ENCODE data around the gene NUDT21.

The NUDT21 gene

DNA sequence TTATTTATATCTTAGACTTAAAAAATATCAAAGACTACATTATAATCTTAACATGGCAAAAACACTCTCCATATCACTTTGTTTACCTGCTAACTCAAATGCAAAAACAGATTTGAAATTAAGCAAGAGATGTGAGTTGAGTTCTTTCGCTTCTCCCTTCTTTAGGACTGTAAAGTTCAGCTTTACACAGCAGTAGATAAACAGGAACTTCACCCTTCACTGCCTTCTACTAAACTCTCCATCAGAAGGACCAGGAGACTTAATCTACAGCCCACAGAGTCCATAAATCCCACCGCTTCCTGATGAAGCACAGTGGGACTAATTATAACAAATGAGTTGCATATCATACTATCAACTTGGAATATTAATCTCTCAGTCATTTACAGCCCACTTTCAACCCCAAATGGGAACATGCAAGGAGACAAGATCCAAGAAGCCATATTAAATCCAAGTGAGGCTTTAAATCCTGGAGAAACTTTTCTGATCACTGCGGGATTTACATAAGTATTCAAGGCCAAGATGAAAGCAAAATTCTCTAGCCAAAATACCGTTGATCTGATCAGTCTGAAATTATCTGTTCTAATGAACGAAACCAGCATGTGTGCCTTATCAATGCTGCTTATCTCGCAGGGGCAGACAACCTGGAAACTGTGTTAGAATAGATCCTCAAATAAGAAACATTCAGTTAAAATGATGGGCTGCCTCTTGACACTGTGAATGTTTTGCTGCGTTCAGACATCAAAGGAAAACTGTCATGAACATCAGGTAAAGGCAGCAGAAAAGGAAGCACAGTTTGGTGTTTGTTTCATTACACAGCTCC is 27.3 kb downstream of the NUDT21 start:
- Histone ChIP-seq H3K27me3 (no peaks in the 10 kb centered on the region), H3K4me1 (peaks cover 7% of the 10 kb centered on the region), H3K36me3 (peaks cover 3% of the 10 kb centered on the region; the same call in 1 of the 2 replicates), H3K4me3 (ENCODE audit: low read depth, low read length) (peak overlapping the region; percentile 80), H3K9me3 (no peaks in the 10 kb centered on the region)
- TF ChIP-seq, protein P1, sequence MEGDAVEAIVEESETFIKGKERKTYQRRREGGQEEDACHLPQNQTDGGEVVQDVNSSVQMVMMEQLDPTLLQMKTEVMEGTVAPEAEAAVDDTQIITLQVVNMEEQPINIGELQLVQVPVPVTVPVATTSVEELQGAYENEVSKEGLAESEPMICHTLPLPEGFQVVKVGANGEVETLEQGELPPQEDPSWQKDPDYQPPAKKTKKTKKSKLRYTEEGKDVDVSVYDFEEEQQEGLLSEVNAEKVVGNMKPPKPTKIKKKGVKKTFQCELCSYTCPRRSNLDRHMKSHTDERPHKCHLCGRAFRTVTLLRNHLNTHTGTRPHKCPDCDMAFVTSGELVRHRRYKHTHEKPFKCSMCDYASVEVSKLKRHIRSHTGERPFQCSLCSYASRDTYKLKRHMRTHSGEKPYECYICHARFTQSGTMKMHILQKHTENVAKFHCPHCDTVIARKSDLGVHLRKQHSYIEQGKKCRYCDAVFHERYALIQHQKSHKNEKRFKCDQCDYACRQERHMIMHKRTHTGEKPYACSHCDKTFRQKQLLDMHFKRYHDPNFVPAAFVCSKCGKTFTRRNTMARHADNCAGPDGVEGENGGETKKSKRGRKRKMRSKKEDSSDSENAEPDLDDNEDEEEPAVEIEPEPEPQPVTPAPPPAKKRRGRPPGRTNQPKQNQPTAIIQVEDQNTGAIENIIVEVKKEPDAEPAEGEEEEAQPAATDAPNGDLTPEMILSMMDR (IDR thresholded peaks at IDR 0.05; ENCODE audit: low read depth, low read length): no peak
- no peak for DNase-seq

DNA sequence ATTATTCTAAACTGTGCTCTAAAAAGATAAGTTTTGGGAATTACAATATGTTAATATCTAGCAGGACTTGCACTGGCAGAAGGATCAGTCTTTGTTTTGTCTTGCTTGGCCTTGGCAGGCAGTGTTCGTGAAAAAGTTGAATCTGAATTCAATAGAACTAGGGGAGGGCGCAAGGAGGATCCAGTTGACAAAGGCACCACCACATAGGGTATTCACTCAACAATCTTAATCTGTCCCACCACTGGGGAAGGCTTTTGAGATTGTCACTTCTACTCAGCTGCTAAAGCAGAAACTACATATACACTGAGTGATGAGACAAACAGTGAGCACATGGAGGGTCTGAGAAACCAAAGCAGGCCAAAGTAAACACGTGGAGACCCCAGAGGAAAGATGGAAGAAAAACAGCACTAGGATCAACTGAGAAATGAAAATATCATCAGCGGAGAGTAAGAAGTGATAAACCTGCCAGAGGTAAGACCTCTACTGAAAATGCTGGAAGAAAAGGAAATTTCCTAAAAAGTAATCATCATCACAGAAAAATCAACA is 28.2 kb downstream of the NUDT21 start:
- DNase-seq: no peak
- no peak overlapping the region for H3K4me3 ChIP-seq (ENCODE audit: low read depth, low read length)
- peaks cover 7% of the 10 kb centered on the region for H3K4me1 ChIP-seq
- no peaks in the 10 kb centered on the region for H3K27me3 ChIP-seq
- no peaks in the 10 kb centered on the region for H3K9me3 ChIP-seq
- peaks cover 3% of the 10 kb centered on the region; the same call in 1 of the 2 replicates for H3K36me3 ChIP-seq
- TF ChIP-seq, protein P1 (IDR thresholded peaks at IDR 0.05; ENCODE audit: low read depth, low read length): no peak

DNA sequence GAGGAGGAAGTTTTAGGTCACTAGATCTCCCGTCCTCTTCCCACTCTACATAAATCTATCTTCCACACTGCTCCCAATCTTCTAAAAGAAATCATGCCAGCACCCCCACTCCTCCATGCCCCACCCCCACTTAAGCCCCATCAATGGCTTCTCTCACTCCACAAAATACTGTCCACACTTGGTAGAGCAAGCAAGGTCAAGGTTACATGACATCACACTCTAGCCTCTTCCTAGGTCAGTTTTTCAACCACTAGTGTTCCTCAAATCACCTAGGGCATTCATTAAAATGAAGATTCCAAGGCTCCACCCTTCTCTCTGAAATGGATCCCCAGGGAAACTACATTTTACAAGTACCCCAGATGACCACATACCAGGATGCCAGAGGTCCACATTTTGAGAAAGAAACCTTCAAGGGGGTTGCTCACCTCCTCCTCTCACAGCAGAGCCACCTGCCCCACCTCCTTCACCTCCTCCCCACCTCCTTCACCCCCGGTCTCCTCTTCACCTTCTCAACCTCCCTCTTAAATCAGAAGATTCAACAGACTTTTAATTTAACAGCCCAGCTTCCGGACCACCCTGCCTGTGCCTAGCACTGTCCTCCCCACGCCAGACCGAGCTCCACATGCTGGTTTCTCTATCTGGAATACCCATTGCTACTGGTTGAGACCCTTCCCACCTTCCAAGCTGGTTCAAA is 29.0 kb downstream of the NUDT21 start:
- Histone ChIP-seq H3K27me3 (no peaks in the 10 kb centered on the region), H3K4me1 (peaks cover 7% of the 10 kb centered on the region), H3K9me3 (no peaks in the 10 kb centered on the region), H3K4me3 (ENCODE audit: low read depth, low read length) (no peak overlapping the region), H3K36me3 (peaks cover 3% of the 10 kb centered on the region; the same call in 1 of the 2 replicates)
- TF ChIP-seq, protein P1 (IDR thresholded peaks at IDR 0.05; ENCODE audit: low read depth, low read length): no peak
- no peak for DNase-seq

DNA sequence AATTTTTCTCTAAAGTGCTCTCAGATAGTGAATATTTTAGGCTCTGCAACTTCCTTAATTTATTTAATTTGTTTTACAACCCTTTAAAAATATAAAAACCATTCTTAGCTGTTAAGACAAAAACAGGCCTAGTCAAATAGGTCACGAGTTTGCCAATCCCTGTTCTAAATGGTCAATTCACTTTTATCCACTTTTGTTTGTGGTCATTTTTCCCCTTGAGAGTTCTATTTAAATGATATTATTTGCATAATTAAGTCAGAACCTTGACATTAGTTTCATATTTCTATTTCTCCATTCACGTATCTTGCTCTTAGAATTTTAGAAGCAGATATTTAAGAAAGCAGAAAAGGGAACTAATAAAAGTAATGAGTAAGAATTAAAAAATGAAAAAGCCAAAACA is 29.8 kb downstream of the NUDT21 start:
- Histone ChIP-seq H3K9me3 (no peaks in the 10 kb centered on the region), H3K4me3 (ENCODE audit: low read depth, low read length) (no peak overlapping the region), H3K36me3 (peaks cover 3% of the 10 kb centered on the region; the same call in 1 of the 2 replicates), H3K27me3 (no peaks in the 10 kb centered on the region), H3K4me1 (peaks cover 7% of the 10 kb centered on the region)
- TF ChIP-seq, protein P1 (IDR thresholded peaks at IDR 0.05; ENCODE audit: low read depth, low read length): no peak
- DNase-seq: no peak

DNA sequence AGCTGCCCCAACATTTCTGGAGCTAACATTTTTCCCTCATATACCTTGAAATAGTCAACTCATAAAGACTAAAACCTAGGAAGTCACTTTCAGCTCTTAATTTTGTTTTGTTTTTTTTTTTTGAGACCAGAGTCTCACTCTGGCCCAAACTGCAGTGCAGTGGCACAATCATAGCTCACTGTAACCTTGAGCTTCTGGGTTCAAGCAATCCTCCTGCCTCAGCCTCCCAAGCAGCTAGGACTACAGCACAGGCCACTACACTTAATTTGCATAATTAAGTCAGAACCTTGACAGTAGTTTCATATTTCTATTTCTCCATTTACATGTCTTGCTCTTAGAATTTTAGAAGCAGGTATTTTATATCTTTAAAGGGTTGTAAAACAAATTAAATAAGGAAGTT is 30.5 kb downstream of the NUDT21 start:
- Histone ChIP-seq H3K27me3 (no peaks in the 10 kb centered on the region), H3K36me3 (peaks cover 3% of the 10 kb centered on the region; the same call in 1 of the 2 replicates), H3K9me3 (no peaks in the 10 kb centered on the region), H3K4me1 (peaks cover 3% of the 10 kb centered on the region), H3K4me3 (ENCODE audit: low read depth, low read length) (no peak overlapping the region)
- no peak for DNase-seq
- TF ChIP-seq, protein P1 (IDR thresholded peaks at IDR 0.05; ENCODE audit: low read depth, low read length): no peak
